HT-29 (cell line): ENCODE measurements around the gene SSX4B. TPM values are rescaled to one million over a fixed set of nuclear protein-coding genes. Genes with fewer than 3 reads are reported as not detected.
"Not testable (repeated sequence)": the region's sequence is repeated elsewhere in the genome, so short reads cannot be mapped to it uniquely, and the experiment has no call there.

Experiments used
- DNase-seq: peaks from one replicate; pipeline ENCODE4 v3.0.0-alpha.2; 2015; ENCODE audit warnings: low spot score
- total RNA-seq: library from RNA; depleted of rRNA; stranded (reverse); fragments of >200 nt; shearing (Covaris generic); gene quantifications from 2 replicates; pipeline ENCODE4 v1.2.3, GENCODE V29; 2014; rRNA removed

The SSX4B gene, protein sequence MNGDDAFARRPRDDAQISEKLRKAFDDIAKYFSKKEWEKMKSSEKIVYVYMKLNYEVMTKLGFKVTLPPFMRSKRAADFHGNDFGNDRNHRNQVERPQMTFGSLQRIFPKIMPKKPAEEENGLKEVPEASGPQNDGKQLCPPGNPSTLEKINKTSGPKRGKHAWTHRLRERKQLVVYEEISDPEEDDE
- not detected in 2 replicates for total RNA-seq

DNA sequence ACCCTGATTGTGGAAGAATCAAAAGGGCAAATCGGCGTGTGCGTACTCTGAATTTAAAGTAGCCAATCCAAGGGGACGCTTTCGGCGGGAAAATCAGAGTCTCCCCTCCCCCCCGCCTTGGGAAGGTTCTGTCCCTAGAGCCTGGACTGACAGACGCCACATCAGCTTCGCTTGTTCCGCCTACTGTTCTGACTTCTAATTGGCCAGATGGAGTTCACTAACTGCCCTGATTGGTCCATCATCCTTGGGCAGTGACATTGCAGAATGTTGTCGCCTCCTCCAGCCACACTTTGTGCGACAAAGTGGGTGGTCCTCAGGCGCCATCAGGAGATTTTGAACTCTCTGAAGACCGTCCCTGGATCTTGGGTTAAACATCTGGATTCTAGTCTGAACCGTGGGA lies at the start of gene SSX4B:
Gene SSX4B (minus strand): TSS at position 101 of the 400 bp plus-strand sequence. CDS start 588 bp downstream, outside the sequence.
- not testable (repeated sequence) for DNase-seq

DNA sequence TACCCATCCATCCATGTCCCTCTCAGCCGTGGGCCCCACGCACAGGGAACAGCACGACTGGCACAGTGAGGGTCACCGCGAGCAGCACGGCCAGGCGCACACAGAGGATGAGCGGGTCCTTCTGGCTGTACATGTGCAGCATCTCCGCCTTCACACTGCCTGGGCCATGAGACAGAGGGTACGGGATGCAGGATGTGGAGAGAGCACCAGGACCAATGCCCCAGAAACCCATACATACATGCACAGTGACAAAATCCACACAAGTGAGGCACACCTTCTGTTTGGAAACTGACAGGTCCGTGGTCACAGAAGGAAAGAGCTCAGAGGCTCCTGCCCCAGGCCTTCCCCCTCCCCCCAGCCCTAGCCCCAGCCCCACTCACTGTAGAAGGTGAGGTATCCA lies 48.8 kb upstream of the SSX4B start:
- DNase-seq: no peak

- no peak for DNase-seq
Observed at GRCh38 chrX:48460031-48460430, 48.3 kb upstream of the SSX4B start.

GRCh38 chrX:48459483-48459882 lies 47.7 kb upstream of the SSX4B start:
- DNase-seq: no peak

- DNase-seq: no peak
Observed at GRCh38 chrX:48458711-48459110, 47.0 kb upstream of the SSX4B start.

- no peak for DNase-seq
Observed at GRCh38 chrX:48456628-48457331, 45.0 kb upstream of the SSX4B start.

DNA sequence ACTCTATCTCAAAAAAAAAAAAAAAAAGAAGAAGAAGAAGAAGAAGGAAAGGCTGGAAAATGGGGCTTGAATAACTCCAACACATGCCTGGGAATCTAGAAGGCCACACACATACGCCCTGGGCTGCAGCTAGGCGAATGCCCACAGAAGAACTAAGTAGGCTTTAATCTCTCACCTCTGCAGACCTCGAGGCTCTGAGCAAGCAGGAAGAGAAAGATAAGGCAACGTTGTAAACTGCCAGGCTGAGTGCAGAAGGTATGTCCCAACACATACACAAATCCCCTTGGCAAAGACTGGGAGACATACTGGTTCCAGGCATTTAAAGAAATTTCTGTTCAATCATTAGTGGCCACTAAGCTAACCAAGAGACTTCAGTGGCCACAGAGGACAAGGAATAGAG lies 39.9 kb upstream of the SSX4B start:
- no peak for DNase-seq

GRCh38 chrX:48450076-48450475 lies 38.3 kb upstream of the SSX4B start:
- DNase-seq: no peak

- DNase-seq: not testable (repeated sequence)
Observed at GRCh38 chrX:48447201-48447600, 35.4 kb upstream of the SSX4B start.

GRCh38 chrX:48433713-48434112 lies 22.0 kb upstream of the SSX4B start:
- not testable (repeated sequence) for DNase-seq

GRCh38 chrX:48430166-48430565 lies 18.4 kb upstream of the SSX4B start:
- DNase-seq: not testable (repeated sequence)

DNA sequence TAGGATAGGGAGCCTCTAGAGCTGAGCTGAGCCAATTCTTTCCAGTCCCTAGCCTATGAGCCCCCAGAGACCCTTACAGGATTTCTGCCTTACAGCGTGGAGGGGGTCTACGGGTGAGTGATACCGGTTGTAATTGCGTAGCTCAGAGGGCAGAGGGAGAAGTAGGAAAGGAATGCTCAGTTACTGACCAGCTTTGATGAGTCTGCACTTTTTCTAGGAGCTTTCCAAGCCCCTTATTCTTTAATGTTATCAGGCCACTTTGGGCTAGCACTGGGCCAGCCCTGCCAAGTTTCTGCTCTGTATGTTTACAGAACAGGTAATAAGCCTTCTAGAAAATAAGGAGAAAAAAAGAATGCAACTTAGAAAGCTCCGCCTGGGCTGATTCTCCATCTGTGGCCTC lies 17.8 kb upstream of the SSX4B start:
- DNase-seq: not testable (repeated sequence)

GRCh38 chrX:48427027-48427716 lies 15.4 kb upstream of the SSX4B start:
- DNase-seq: not testable (repeated sequence)

DNA sequence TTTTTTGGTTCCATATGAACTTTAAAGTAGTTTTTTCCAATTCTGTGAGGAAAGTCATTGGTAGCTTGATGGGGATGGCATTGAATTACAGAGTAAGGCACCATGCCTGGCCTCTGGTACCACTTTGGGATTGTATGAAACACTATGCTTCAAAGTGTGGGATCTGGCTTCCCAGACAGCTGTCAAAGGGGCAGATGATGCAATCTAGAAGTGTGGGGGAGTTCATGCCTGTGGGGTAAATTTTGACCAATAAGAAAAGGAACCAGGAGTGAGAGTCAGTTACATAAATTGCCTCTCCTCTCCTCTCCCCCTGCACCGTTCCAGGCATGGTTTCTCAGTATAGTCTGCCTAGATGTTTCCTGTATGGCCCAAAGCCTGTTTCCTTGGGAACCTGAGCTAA lies 13.9 kb downstream of the SSX4B start:
- peak; percentile 0 for DNase-seq

- DNase-seq: not testable (repeated sequence)
Observed at GRCh38 chrX:48396931-48397330, 14.8 kb downstream of the SSX4B start.

- DNase-seq: not testable (repeated sequence)
Observed at GRCh38 chrX:48383239-48383638, 28.5 kb downstream of the SSX4B start, which contains the start of gene SSX4. SSX4 (plus strand) TSS chrX:48383539; CDS start chrX:48384054, 515 bp downstream.

- DNase-seq: not testable (repeated sequence)
Observed at GRCh38 chrX:48370408-48370807, 41.4 kb downstream of the SSX4B start.

DNA sequence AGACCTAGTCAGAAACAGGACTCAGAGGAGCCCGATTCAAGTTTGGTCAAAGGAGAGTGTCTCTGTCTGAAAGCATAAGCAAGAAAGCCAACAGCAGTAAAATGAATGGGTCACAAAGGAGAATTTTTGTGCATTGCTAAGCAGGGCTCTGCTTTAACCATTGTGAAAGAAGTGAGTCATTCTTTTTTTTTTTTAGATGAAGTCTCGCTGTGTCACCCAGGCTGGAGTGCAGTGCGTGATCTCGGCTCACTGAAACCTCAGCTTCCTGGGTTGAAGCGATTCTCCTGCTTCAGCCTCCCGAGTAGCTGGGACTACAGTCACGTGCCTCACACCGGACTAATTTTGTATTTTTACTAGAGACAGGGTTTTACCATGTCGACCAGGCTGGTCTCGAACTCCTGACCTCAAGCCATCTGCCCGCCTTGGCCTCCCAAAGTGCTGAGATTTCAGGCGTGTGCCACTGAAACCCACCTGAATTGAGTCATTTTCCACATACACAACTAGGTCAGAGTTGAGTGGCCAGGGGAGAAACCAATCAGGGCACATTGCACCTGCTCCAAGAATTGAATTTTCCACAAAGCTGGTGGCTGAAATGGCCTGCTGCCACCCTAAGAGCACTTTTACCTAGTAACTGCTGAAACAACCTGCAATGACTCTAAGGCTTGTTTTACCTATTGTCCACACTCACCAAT lies 43.9 kb downstream of the SSX4B start:
- not testable (repeated sequence) for DNase-seq

DNA sequence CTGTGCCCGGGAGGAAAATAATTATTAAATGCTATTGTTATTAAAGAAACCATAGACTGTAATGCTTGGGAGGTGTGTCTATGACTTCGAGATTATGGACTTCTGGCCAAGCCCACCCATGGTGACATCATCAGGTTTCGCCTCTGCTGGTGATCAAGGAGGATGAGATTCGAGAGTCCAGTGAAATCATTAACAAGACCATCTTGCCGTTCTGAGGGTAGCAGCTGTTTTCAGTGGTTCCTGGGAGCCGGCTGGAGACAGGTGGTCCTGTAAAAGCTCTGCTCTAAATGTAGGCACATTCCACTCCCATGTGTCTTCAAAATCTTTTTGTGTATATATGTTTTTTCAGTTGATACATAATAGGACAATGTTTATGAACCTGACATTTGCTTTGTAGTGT lies 52.5 kb downstream of the SSX4B start:
- not testable (repeated sequence) for DNase-seq

GRCh38 chrX:48357681-48358080 lies 54.1 kb downstream of the SSX4B start:
- DNase-seq: no peak

- not testable (repeated sequence) for DNase-seq
Observed at GRCh38 chrX:48356315-48357094, 55.3 kb downstream of the SSX4B start, which contains the start of gene SSX3. SSX3 (minus strand) TSS chrX:48356703; CDS start chrX:48355249, 1,454 bp downstream.
